SU-DHL-6 (cell line): ENCODE results near the gene OR10A7.
"Not testable (repeated sequence)": the region's sequence is repeated elsewhere in the genome, so short reads cannot be mapped to it uniquely, and the experiment has no call there.

Source experiments
- H2AFZ ChIP-seq: fragments of 200-600 bp; sonication (generic); 2 replicates; pipeline ENCODE4 v1.6.1; 2014; ENCODE audit warnings: low read depth, mild to moderate bottlenecking, moderate library complexity, mixed read lengths, antibody characterized with exemption, low read length; ENCODE audit not compliant: severe bottlenecking
- H3F3A ChIP-seq: fragments of 200-600 bp; shearing (Covaris generic); 2 replicates; pipeline ENCODE4 v1.6.0; 2016; ENCODE audit warnings: antibody characterized with exemption, mild to moderate bottlenecking; ENCODE audit not compliant: insufficient read depth
- H3K27ac ChIP-seq: fragments of 200-600 bp; sonication (generic); 2 replicates; pipeline ENCODE4 v1.5.1; 2016; ENCODE audit warnings: low read depth, mild to moderate bottlenecking, low read length, moderate library complexity, mixed read lengths
- H3K27me3 ChIP-seq: fragments of 200-600 bp; sonication (generic), shearing (Covaris generic); 2 replicates; pipeline ENCODE4 v1.6.0; 2014; ENCODE audit warnings: mild to moderate bottlenecking, low read length
- H3K36me3 ChIP-seq: fragments of 200-600 bp; sonication (generic); 2 replicates; pipeline ENCODE4 v1.6.1; 2014; ENCODE audit warnings: mild to moderate bottlenecking, low read length, mixed read lengths
- H3K4me2 ChIP-seq: fragments of 300-600, 200-600 bp; shearing (Covaris generic), sonication (generic); 2 replicates; pipeline ENCODE4 v1.6.0; 2014; ENCODE audit warnings: low read length, low read depth, mild to moderate bottlenecking; ENCODE audit not compliant: poor library complexity, severe bottlenecking
- H3K4me3 ChIP-seq: fragments of 200-600 bp; sonication (generic); 2 replicates; pipeline ENCODE4 v1.5.1; 2014; ENCODE audit warnings: antibody characterized with exemption, low read length, mild to moderate bottlenecking, mixed read lengths; ENCODE audit not compliant: insufficient read depth, poor library complexity, severe bottlenecking
- H3K79me2 ChIP-seq: fragments of 200-600 bp; sonication (generic); 2 replicates; pipeline ENCODE4 v1.6.1; 2014; ENCODE audit warnings: mild to moderate bottlenecking, low read length, moderate library complexity; ENCODE audit not compliant: insufficient read depth
- H3K9ac ChIP-seq: fragments of 200-600 bp; sonication (generic); 2 replicates; pipeline ENCODE4 v1.7.0; 2014; ENCODE audit warnings: mild to moderate bottlenecking, low read length
- H3K9me2 ChIP-seq: fragments of 200-600 bp; sonication (generic); replicated peaks from 2 replicates; pipeline ENCODE4 v1.6.1; 2014; ENCODE audit warnings: low read length; ENCODE audit not compliant: insufficient read depth
- H3K9me3 ChIP-seq: fragments of 200-600 bp; sonication (generic); 2 replicates; pipeline ENCODE4 v1.6.1; 2014; ENCODE audit warnings: low read length, mixed read lengths; ENCODE audit not compliant: insufficient read depth
- H4K20me1 ChIP-seq: fragments of 200-600 bp; sonication (generic); 2 replicates; pipeline ENCODE4 v1.6.1; 2014; ENCODE audit warnings: low read depth, mild to moderate bottlenecking, antibody characterized with exemption, low read length, moderate library complexity, mixed read lengths
- EZH2phosphoT487 ChIP-seq: fragments of 200-600 bp; sonication (generic), shearing (Covaris generic); conservative IDR thresholded peaks from 2 replicates; pipeline ENCODE4 v1.6.1; 2018; ENCODE audit warnings: mild to moderate bottlenecking, antibody characterized with exemption, low read length, moderate library complexity, mixed read lengths
- TF ChIP-seq, protein P1 (sequence below): fragments of 200-600 bp; sonication (generic); IDR thresholded peaks from one replicate; pipeline ENCODE4 v1.5.1; 2017; ENCODE audit warnings: antibody characterized with exemption, mild to moderate bottlenecking, low read length, moderate library complexity; ENCODE audit not compliant: insufficient read depth, poor library complexity, severe bottlenecking

The OR10A7 gene, protein sequence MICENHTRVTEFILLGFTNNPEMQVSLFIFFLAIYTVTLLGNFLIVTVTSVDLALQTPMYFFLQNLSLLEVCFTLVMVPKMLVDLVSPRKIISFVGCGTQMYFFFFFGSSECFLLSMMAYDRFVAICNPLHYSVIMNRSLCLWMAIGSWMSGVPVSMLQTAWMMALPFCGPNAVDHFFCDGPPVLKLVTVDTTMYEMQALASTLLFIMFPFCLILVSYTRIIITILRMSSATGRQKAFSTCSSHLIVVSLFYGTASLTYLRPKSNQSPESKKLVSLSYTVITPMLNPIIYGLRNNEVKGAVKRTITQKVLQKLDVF

DNA sequence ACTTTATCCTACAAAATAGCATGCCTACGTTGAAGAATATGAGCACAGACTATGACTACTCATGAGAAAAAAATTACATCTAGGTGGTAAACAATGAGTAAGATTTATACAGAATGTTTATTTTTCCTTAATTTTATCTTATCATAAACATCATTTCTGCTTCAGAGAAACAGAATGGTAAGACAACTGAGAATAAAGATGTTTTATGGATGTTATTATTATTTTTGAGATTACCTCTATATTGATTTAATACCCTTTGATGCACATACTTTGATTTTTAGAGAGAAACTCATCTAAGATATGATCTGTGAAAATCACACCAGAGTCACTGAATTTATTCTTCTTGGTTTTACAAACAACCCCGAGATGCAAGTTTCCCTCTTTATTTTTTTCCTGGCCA, at the start of gene OR10A7:
TSS of gene OR10A7 (plus strand) at position 301 of the 400 bp plus-strand sequence. CDS start at position 301, 0 bp downstream.
- H3K36me3 ChIP-seq, result no peaks in the 10 kb centered on the region
- TF ChIP-seq EZH2phosphoT487, result no peak
- TF ChIP-seq, protein P1, sequence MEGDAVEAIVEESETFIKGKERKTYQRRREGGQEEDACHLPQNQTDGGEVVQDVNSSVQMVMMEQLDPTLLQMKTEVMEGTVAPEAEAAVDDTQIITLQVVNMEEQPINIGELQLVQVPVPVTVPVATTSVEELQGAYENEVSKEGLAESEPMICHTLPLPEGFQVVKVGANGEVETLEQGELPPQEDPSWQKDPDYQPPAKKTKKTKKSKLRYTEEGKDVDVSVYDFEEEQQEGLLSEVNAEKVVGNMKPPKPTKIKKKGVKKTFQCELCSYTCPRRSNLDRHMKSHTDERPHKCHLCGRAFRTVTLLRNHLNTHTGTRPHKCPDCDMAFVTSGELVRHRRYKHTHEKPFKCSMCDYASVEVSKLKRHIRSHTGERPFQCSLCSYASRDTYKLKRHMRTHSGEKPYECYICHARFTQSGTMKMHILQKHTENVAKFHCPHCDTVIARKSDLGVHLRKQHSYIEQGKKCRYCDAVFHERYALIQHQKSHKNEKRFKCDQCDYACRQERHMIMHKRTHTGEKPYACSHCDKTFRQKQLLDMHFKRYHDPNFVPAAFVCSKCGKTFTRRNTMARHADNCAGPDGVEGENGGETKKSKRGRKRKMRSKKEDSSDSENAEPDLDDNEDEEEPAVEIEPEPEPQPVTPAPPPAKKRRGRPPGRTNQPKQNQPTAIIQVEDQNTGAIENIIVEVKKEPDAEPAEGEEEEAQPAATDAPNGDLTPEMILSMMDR, result no peak
- H3K9me3 ChIP-seq, result no peaks in the 10 kb centered on the region
- H3K9me2 ChIP-seq, result no peaks in the 10 kb centered on the region
- no peak within 1 kb of the TSS for H3K4me3 ChIP-seq
- 0 out of 2 replicates have a peak, but pooled peaks cover 2% of the 10 kb centered on the region for H3K27me3 ChIP-seq
- H2AFZ ChIP-seq, result no peak within 1 kb of the TSS
- no peaks in the 10 kb centered on the region for H3K79me2 ChIP-seq
- H3K4me2 ChIP-seq, result no peak within 1 kb of the TSS
- H3K27ac ChIP-seq, result no peak within 1 kb of the TSS
- no peaks in the 10 kb centered on the region for H4K20me1 ChIP-seq
- no peak within 1 kb of the TSS for H3K9ac ChIP-seq
- H3F3A ChIP-seq, result no peaks in the 10 kb centered on the region

DNA sequence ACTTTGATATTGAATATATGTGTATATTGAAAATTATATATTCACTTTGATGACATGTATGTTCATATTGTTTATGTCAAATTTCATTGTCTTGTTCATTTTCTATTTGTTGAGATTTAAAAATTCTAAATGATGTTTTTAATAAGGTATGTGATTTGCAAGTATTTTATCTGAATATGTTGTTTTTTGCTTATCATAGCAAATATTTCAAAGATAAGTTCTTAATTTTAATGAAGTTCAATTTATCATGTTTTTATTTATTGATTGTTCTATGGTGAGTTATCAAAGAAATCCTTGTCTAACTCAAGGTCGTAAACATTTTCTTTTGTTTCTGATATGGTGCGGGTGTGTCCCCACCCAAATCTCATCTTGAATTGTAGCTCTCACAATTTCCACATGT, 49.4 kb upstream of the OR10A7 start:
- H3K9me2 ChIP-seq, result no peaks in the 10 kb centered on the region
- no peaks in the 10 kb centered on the region for H3K27me3 ChIP-seq
- no peaks in the 10 kb centered on the region for H4K20me1 ChIP-seq
- no peak overlapping the region for H3K4me2 ChIP-seq
- no peak overlapping the region for H3K4me3 ChIP-seq
- no peak overlapping the region for H2AFZ ChIP-seq
- H3K79me2 ChIP-seq, result no peaks in the 10 kb centered on the region
- H3K36me3 ChIP-seq, result no peaks in the 10 kb centered on the region
- H3K9me3 ChIP-seq, result no peaks in the 10 kb centered on the region
- H3K9ac ChIP-seq, result no peak overlapping the region
- H3K27ac ChIP-seq, result no peak overlapping the region
- TF ChIP-seq, protein P1, result no peak
- H3F3A ChIP-seq, result no peaks in the 10 kb centered on the region

DNA sequence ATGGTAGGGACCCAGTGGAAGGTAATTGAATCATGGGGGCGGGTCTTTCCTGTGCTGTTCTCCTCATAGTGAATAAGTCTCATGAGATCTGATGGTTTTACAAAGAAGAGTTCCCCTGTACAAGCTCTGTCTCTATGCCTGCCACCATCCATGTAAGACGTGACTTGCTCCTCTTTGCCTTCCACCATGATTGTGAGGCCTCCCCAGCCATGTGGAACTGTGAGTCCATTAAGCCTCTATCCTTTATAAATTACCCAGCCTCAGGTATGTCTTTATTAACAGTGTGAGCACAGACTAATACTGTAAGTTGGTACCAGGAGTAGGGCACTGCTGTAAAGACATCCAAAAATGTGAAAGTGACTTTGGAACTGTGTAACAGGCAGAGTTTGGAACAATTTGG, 49.0 kb upstream of the OR10A7 start:
- not testable (repeated sequence) for H3K9ac ChIP-seq, H3K36me3 ChIP-seq, H3F3A ChIP-seq, H2AFZ ChIP-seq, H4K20me1 ChIP-seq, H3K27me3 ChIP-seq, H3K27ac ChIP-seq, H3K4me3 ChIP-seq, H3K9me2 ChIP-seq, H3K79me2 ChIP-seq, H3K9me3 ChIP-seq, H3K4me2 ChIP-seq

DNA sequence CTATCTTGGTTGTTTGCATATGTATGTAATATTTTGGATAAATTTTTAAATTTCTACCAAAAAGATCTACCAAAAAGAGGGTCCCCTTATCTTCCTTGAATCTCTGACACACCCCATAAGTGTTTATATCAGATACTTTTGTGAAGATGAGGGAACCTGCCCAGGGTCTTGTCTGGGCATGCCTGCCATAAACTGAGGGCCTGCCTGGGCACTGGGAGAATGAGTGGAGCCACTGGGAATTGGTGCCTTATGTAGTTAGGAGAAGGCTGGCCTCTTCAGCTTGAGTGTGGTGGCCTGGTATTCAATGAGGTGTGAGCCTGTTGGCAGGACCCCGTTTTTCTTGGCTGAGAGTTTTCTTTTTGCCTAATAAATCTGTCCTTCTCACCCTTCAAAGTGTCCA, 48.1 kb upstream of the OR10A7 start:
- Histone ChIP-seq H3K9me2 (no peaks in the 10 kb centered on the region), H3K4me3 (no peak overlapping the region), H3K27ac (no peak overlapping the region), H3K9me3 (no peaks in the 10 kb centered on the region), H3K79me2 (no peaks in the 10 kb centered on the region), H3K27me3 (no peaks in the 10 kb centered on the region), H2AFZ (no peak overlapping the region), H3K4me2 (no peak overlapping the region), H3K36me3 (no peaks in the 10 kb centered on the region), H3K9ac (no peak overlapping the region), H3F3A (no peaks in the 10 kb centered on the region), H4K20me1 (no peaks in the 10 kb centered on the region)
- TF ChIP-seq EZH2phosphoT487, result no peak
- TF ChIP-seq, protein P1, result no peak
